Panc1 (cell line): ENCODE measurements around the gene PTBP2. TPM values are rescaled to one million over a fixed set of nuclear protein-coding genes. Genes with fewer than 3 reads are reported as not detected.

ENCODE experiments used
- ATAC-seq: fragments of 200-7000 bp; cut with Tn5 transposase; 2 replicates; pipeline ENCODE4 v1.9.1; 2020; ENCODE audit warnings: mild to moderate bottlenecking, moderate library complexity
- BruUV-seq: library from RNA; stranded (reverse); fragments of 400-500 nt; replicated peaks from 2 replicates; lab custom pipeline; 2021; lab: Mats Ljungman, UMichigan
- CTCF ChIA-PET: fragments of 300-600 bp; sonication (Branson Sonifier 250); formaldehyde crosslinking; loops from one replicate; lab custom pipeline; 2022; ENCODE audit warnings: antibody characterized with exemption; lab: Charles Lee
- POLR2A ChIA-PET: fragments of 300-600 bp; sonication (Branson Sonifier 250); formaldehyde crosslinking; loops from one replicate; lab custom pipeline; 2022; ENCODE audit warnings: antibody characterized with exemption; lab: Charles Lee
- DNase-seq: peaks from one replicate; pipeline ENCODE4 v3.0.0-alpha.2; 2010; ENCODE audit warnings: low read depth, low spot score
- H3K27ac ChIP-seq: 2 replicates; pipeline ENCODE4 v1.5.1; 2011; ENCODE audit warnings: mild to moderate bottlenecking, low read length, inconsistent platforms
- H3K27me3 ChIP-seq: fragments of 200-500 bp; sonication (Bioruptor generic); 2 replicates; pipeline ENCODE4 v1.6.0; 2014; ENCODE audit warnings: low read length, inconsistent platforms; ENCODE audit not compliant: control insufficient read depth, insufficient read depth
- H3K36me3 ChIP-seq: fragments of 200-500 bp; sonication (Bioruptor generic); 2 replicates; pipeline ENCODE4 v1.5.1; 2014; ENCODE audit warnings: inconsistent platforms, mild to moderate bottlenecking, low read length, moderate library complexity; ENCODE audit not compliant: control insufficient read depth, insufficient read depth
- H3K4me1 ChIP-seq: 2 replicates; pipeline ENCODE4 v1.5.1; 2011; ENCODE audit warnings: inconsistent platforms, mild to moderate bottlenecking, low read length, moderate library complexity; ENCODE audit not compliant: control insufficient read depth, insufficient read depth
- H3K4me3 ChIP-seq, 2 experiments: 2 replicates each; pipeline ENCODE4 v1.5.1; 2011 to 2012; ENCODE audit warnings: low read depth in 2 of 2, low read length in 2 of 2, mild to moderate bottlenecking in 2 of 2, inconsistent platforms in 1 of 2, moderate library complexity in 1 of 2
- H3K9me3 ChIP-seq: fragments of 200-500 bp; sonication (Bioruptor generic); 2 replicates; pipeline ENCODE4 v1.5.1; 2014; ENCODE audit warnings: low read depth, mild to moderate bottlenecking, inconsistent platforms, low read length, moderate library complexity; ENCODE audit not compliant: control insufficient read depth, insufficient read depth
- CTCF ChIP-seq: fragments of 450-650 bp; IDR thresholded peaks from 2 replicates; pipeline ENCODE4 v1.5.1; 2017; ENCODE audit warnings: mild to moderate bottlenecking
- POLR2AphosphoS5 ChIP-seq: IDR thresholded peaks from 2 replicates; pipeline ENCODE4 v1.6.1; 2012; ENCODE audit warnings: mild to moderate bottlenecking, low read depth, low read length, moderate library complexity
- REST ChIP-seq, 2 experiments: IDR thresholded peaks; 2 replicates each; pipeline ENCODE4 v1.6.1; 2011 to 2012; ENCODE audit warnings: low read depth in 2 of 2, control low read depth in 1 of 2, low read length in 1 of 2, mild to moderate bottlenecking in 1 of 2, moderate library complexity in 1 of 2; ENCODE audit not compliant: insufficient read depth in 1 of 2
- SIN3A ChIP-seq: IDR thresholded peaks from 2 replicates; pipeline ENCODE4 v1.6.1; 2012; ENCODE audit warnings: low read depth, mild to moderate bottlenecking, low read length, moderate library complexity, borderline replicate concordance; ENCODE audit not compliant: insufficient read depth
- TCF7L2 ChIP-seq: IDR thresholded peaks from 2 replicates; pipeline ENCODE4 v1.6.1; 2011; ENCODE audit warnings: mild to moderate bottlenecking, low read depth, low read length, inconsistent platforms
- in situ Hi-C: cut with HindIII; loops from 2 replicates; pipeline ENCODE4 v1.10.0; 2016; ENCODE audit warnings: low sequenced_read_pairs, low pct_unique_long_range_greater_than_20kb
- intact Hi-C: fragments of 100-400 bp; cut with micrococcal nuclease; formaldehyde crosslinking; loops from one replicate; pipeline ENCODE4 v1.10.0; 2022; ENCODE audit not compliant: unreplicated experiment
- total RNA-seq: library from RNA; stranded (reverse); gene quantifications from one replicate; pipeline ENCODE4 v1.2.1, GENCODE V29; 2021; ENCODE audit not compliant: unreplicated experiment

The PTBP2 gene
- total RNA-seq, 1 experiment from 2014 or later: 12.9 TPM

GRCh38 chr1:96772972-96773371, 51.4 kb downstream of the PTBP2 start:
- H3K4me3 ChIP-seq: no peak overlapping the region
- DNase-seq (no peak), ATAC-seq (no peak)
- ChIA-PET CTCF (no interaction called here), POLR2A (no interaction called here)
- in situ Hi-C loops (no loop called here), intact Hi-C loops (no loop called here)
- H3K4me1 ChIP-seq: no peaks in the 10 kb centered on the region
- no peaks in the 10 kb centered on the region for H3K27me3 ChIP-seq
- no peak overlapping the region for H3K27ac ChIP-seq
- TF ChIP-seq CTCF (no peak), REST (IDR thresholded peaks at IDR 0.05; ENCODE audit: insufficient read depth in 1 of 2, low read depth in 2 of 2, low read length in 1 of 2) (no peak), POLR2AphosphoS5 (no peak), TCF7L2 (no peak), SIN3A (no peak)
- BruUV-seq: no TSS peak
- H3K9me3 ChIP-seq: no peaks in the 10 kb centered on the region
- peaks cover 23% of the 10 kb centered on the region for H3K36me3 ChIP-seq

GRCh38 chr1:96782206-96782605, 60.6 kb downstream of the PTBP2 start:
- Histone ChIP-seq H3K36me3 (peaks cover 39% of the 10 kb centered on the region), H3K9me3 (no peaks in the 10 kb centered on the region), H3K4me1 (no peaks in the 10 kb centered on the region), H3K4me3 (no peak overlapping the region), H3K27me3 (no peaks in the 10 kb centered on the region), H3K27ac (no peak overlapping the region)
- no TSS peak for BruUV-seq
- in situ Hi-C loops: no loop called here
- ChIA-PET POLR2A (no interaction called here), CTCF (no interaction called here)
- ATAC-seq (no peak), DNase-seq (no peak)
- intact Hi-C loops: no loop called here
- no peak for TF ChIP-seq POLR2AphosphoS5
- no peak for TF ChIP-seq CTCF
- no peak for TF ChIP-seq TCF7L2
- no peak for TF ChIP-seq REST (IDR thresholded peaks at IDR 0.05; ENCODE audit: insufficient read depth in 1 of 2, low read depth in 2 of 2, low read length in 1 of 2)
- no peak for TF ChIP-seq SIN3A
